KMS-11 (cell line): ENCODE data around the gene SLA2.

Experiments used
- H2AFZ ChIP-seq: fragments of 200-600 bp; sonication (generic); 2 replicates; pipeline ENCODE4 v1.6.1; 2016; ENCODE audit warnings: antibody characterized with exemption, mixed run types, low read depth
- H3K27ac ChIP-seq: fragments of 200-600 bp; sonication (generic); 2 replicates; pipeline ENCODE4 v1.6.1; 2016; ENCODE audit warnings: mild to moderate bottlenecking, mixed run types
- H3K27me3 ChIP-seq: fragments of 200-600 bp; sonication (generic); 2 replicates; pipeline ENCODE4 v1.6.1; 2017; ENCODE audit warnings: mild to moderate bottlenecking, low read depth, mixed run types, moderate library complexity; ENCODE audit not compliant: insufficient read depth
- H3K36me3 ChIP-seq: fragments of 200-600 bp; sonication (generic); 2 replicates; pipeline ENCODE4 v1.6.1; 2017; ENCODE audit warnings: mild to moderate bottlenecking, mixed run types; ENCODE audit not compliant: insufficient read depth
- H3K4me1 ChIP-seq: fragments of 200-600 bp; sonication (generic); 2 replicates; pipeline ENCODE4 v1.6.1; 2016; ENCODE audit warnings: mild to moderate bottlenecking, low read depth, mixed run types; ENCODE audit not compliant: poor library complexity, severe bottlenecking
- H3K4me2 ChIP-seq: fragments of 200-600 bp; sonication (generic); 2 replicates; pipeline ENCODE4 v1.7.0; 2016; ENCODE audit warnings: mild to moderate bottlenecking, mixed run types
- H3K4me3 ChIP-seq: fragments of 200-600 bp; sonication (generic); IDR thresholded peaks from 2 replicates; pipeline ENCODE4 v1.6.1; 2017; ENCODE audit warnings: low read depth, low read length, mixed read lengths; ENCODE audit not compliant: insufficient read depth
- H3K79me2 ChIP-seq: fragments of 200-600 bp; sonication (generic); 2 replicates; pipeline ENCODE4 v1.6.1; 2016; ENCODE audit warnings: low read depth, mixed run types; ENCODE audit not compliant: insufficient read depth
- H3K9ac ChIP-seq: fragments of 200-600 bp; sonication (generic); 2 replicates; pipeline ENCODE4 v1.6.1; 2016; ENCODE audit warnings: mild to moderate bottlenecking, mixed run types
- H4K20me1 ChIP-seq: fragments of 200-600 bp; sonication (generic); 2 replicates; pipeline ENCODE4 v1.6.1; 2016; ENCODE audit warnings: mild to moderate bottlenecking, mixed run types; ENCODE audit not compliant: insufficient read depth
- CTCF ChIP-seq: fragments of 200-600 bp; sonication (generic); conservative IDR thresholded peaks from 2 replicates; pipeline ENCODE4 v1.6.1; 2017; ENCODE audit warnings: low read depth, mild to moderate bottlenecking, antibody characterized with exemption, low read length, moderate library complexity, mixed read lengths

Gene SLA2

DNA sequence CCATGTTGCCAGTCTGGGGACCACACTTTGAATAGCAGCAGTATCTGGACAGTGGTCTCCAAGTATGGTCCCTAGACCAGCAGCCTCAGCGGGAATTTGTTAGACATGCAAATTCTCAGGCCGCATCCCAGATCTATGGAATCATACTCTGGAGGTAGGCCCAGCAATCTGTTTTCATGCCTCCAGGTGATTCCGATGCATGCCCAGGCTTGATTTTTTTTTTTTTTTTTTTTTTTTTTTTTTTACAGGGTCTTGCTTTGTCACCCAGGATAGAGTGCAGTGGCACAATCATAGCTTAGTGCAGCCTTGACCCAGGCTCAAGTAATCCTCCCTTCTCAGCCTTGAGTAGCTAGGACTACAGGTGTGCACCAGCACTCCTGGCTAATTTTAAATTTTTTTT, 682 bp upstream of the SLA2 start:
- H4K20me1 ChIP-seq = no peaks in the 10 kb centered on the region
- TF ChIP-seq CTCF = no peak
- H3K4me3 ChIP-seq = no peak overlapping the region
- no peaks in the 10 kb centered on the region for H3K36me3 ChIP-seq
- H3K27me3 ChIP-seq = no peaks in the 10 kb centered on the region
- H3K4me2 ChIP-seq = no peak overlapping the region
- no peak overlapping the region for H2AFZ ChIP-seq
- no peaks in the 10 kb centered on the region for H3K79me2 ChIP-seq
- H3K9ac ChIP-seq = no peak overlapping the region
- H3K27ac ChIP-seq = no peak overlapping the region
- no peaks in the 10 kb centered on the region for H3K4me1 ChIP-seq

DNA sequence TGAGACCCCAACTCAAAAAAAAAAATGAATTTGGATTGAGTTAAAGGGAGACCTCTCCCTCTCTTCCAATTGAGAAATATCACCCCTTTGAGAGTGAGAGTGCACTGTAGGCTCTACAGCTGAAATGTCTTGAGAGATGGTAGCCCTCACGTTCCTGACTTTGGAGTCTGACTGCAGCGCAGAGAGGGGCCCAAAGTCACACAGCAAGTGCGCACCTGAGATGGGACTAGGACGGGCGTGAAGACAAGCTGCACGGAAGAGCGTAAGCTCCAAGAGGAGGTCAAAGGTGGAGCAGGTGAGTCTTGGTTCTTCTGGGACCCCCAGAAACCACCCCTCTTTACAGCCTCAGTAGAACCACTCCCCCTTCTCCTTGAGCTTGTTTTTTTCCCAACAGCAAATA, 643 bp downstream of the SLA2 start:
- Histone ChIP-seq H3K27ac (no peak overlapping the region), H3K4me3 (no peak overlapping the region), H3K4me1 (no peaks in the 10 kb centered on the region), H3K79me2 (no peaks in the 10 kb centered on the region), H3K9ac (no peak overlapping the region), H3K36me3 (no peaks in the 10 kb centered on the region), H3K27me3 (no peaks in the 10 kb centered on the region), H4K20me1 (no peaks in the 10 kb centered on the region), H2AFZ (no peak overlapping the region), H3K4me2 (no peak overlapping the region)
- TF ChIP-seq CTCF = no peak

DNA sequence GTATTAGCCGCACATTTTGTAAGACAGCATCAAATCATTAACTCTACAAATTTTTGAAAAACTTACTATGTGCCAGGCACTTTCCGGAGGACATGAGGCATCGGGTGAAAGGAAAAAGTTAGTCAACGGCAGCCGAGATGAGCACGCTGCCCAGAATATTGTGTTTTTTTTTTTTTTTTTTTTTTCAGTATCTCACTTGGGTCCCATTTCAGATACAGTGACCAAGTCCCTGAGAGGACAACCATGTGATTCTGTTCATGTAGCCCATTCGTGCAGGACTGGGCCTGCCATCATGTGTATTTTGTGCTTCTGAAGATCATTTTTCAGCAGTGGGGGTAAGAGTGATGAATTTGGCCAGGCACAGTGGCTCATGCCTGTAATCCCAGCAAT, 1.3 kb downstream of the SLA2 start:
- TF ChIP-seq CTCF = no peak
- Histone ChIP-seq H3K27me3 (no peaks in the 10 kb centered on the region), H3K27ac (no peak overlapping the region), H3K9ac (no peak overlapping the region), H3K4me1 (no peaks in the 10 kb centered on the region), H3K79me2 (no peaks in the 10 kb centered on the region), H4K20me1 (no peaks in the 10 kb centered on the region), H3K4me2 (no peak overlapping the region), H2AFZ (no peak overlapping the region), H3K36me3 (no peaks in the 10 kb centered on the region), H3K4me3 (no peak overlapping the region)

- H3K27ac ChIP-seq = no peak overlapping the region
- H3K79me2 ChIP-seq = no peaks in the 10 kb centered on the region
- no peaks in the 10 kb centered on the region for H3K4me1 ChIP-seq
- no peak overlapping the region for H3K4me3 ChIP-seq
- H4K20me1 ChIP-seq = no peaks in the 10 kb centered on the region
- no peaks in the 10 kb centered on the region for H3K36me3 ChIP-seq
- H3K27me3 ChIP-seq = no peaks in the 10 kb centered on the region
- no peak overlapping the region for H3K4me2 ChIP-seq
- H2AFZ ChIP-seq = no peak overlapping the region
- no peak overlapping the region for H3K9ac ChIP-seq
- TF ChIP-seq CTCF = no peak
These were observed 1.8 kb downstream of the SLA2 start for GRCh38 chr20:36644032-36644705.
